K562 (cell line): ENCODE measurements around the gene CCDC70.

Experiments
- CBX2 ChIP-seq: fragments of 200-600 bp; sonication (generic); IDR thresholded peaks from one replicate; pipeline ENCODE4 v1.6.1; 2012; ENCODE audit warnings: mild to moderate bottlenecking, low read length, inconsistent platforms; ENCODE audit not compliant: insufficient read depth, poor library complexity, severe bottlenecking
- HDAC1 ChIP-seq, 2 experiments: fragments of 450-650 bp; IDR thresholded peaks; 2 replicates each; pipeline ENCODE4 v1.6.1; 2016 to 2017; ENCODE audit warnings: inconsistent platforms in 1 of 2, mild to moderate bottlenecking in 1 of 2, moderate library complexity in 1 of 2
- JUN ChIP-seq, 2 experiments: sonication (generic) in 1 of 2; formaldehyde crosslinking in 1 of 2; IDR thresholded peaks; 2 replicates each; pipeline versions ENCODE4 v1.6.1 to v1.8.0; 2012 to 2022; ENCODE audit warnings: borderline replicate concordance in 2 of 2, mild to moderate bottlenecking in 2 of 2, improper control_type of control experiment in 1 of 2, low read depth in 1 of 2, low read length in 1 of 2, missing genetic modification reagents in 1 of 2
- MTA3 ChIP-seq: fragments of 450-650 bp; formaldehyde crosslinking; IDR thresholded peaks from 2 replicates; pipeline ENCODE4 v1.6.1; 2017; ENCODE audit warnings: mild to moderate bottlenecking, borderline replicate concordance
- MYC ChIP-seq, 2 experiments: fragments of 250-450 bp in 1 of 2; sonication (Bioruptor Pico) in 1 of 2; IDR thresholded peaks; 2 replicates each; pipeline versions ENCODE4 v1.5.1 to v1.6.1; 2012 to 2021; ENCODE audit warnings: low read depth in 2 of 2, borderline replicate concordance in 1 of 2, improper control_type of control experiment in 1 of 2, low read length in 1 of 2, mild to moderate bottlenecking in 1 of 2, moderate library complexity in 1 of 2
- POLR2A ChIP-seq: fragments of 450-650 bp; conservative IDR thresholded peaks from 2 replicates; pipeline ENCODE4 v1.6.1; 2016
- POLR2AphosphoS5 ChIP-seq: IDR thresholded peaks from 2 replicates; pipeline ENCODE4 v1.6.1; 2011; ENCODE audit warnings: mild to moderate bottlenecking, low read depth, low read length, moderate library complexity; ENCODE audit not compliant: control insufficient read depth, insufficient read depth
- ZBTB7A ChIP-seq: IDR thresholded peaks from 2 replicates; pipeline ENCODE4 v1.6.1; 2011; ENCODE audit warnings: low read depth, mild to moderate bottlenecking, low read length, moderate library complexity, borderline replicate concordance; ENCODE audit not compliant: control insufficient read depth
- TF ChIP-seq, protein P1 (sequence below): fragments of 450-650 bp; IDR thresholded peaks from 2 replicates; pipeline ENCODE4 v1.6.1; 2016; ENCODE audit warnings: borderline replicate concordance
- TF ChIP-seq, protein P2 (sequence below), 2 experiments: fragments of 450-650 bp; formaldehyde crosslinking in 1 of 2; IDR thresholded peaks; 2 replicates each; pipeline versions ENCODE4 v1.4.0 to v1.6.1; 2014 to 2020; ENCODE audit warnings: mild to moderate bottlenecking in 2 of 2, borderline replicate concordance in 1 of 2, low read depth in 1 of 2

DNA sequence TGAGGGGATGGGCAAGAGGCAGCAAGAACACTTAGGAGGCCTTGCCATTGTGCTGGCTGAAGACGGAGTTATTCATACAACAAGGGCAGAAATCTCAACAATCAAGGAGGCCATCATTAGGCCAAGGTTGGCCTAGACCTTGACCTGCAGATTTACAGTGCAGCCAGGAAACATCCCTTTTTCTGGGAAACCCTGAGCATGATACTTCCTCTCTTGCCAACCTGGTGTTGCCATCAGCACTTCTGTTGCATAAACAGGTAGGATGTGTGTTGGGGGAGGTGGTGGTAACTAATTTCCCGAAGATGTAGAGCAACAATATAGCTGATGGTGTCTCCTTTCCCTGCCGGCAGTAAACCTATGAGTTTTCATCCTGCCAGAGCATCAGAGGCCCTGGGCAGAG lies 24.8 kb upstream of the CCDC70 start:
- TF ChIP-seq MYC (IDR thresholded peaks at IDR 0.05; ENCODE audit: low read depth, low read length) (no peak), MYC (CRISPR knock-in tag; IDR thresholded peaks at IDR 0.05; ENCODE audit: borderline replicate concordance, low read depth) (no peak), ZBTB7A (no peak), HDAC1 (IDR thresholded peaks at IDR 0.05) (no peak), MTA3 (no peak), POLR2A (no peak), JUN (IDR thresholded peaks at IDR 0.05; ENCODE audit: borderline replicate concordance, low read depth, low read length) (no peak), JUN (CRISPR knock-in tag; IDR thresholded peaks at IDR 0.05; ENCODE audit: borderline replicate concordance) (no peak), CBX2 (no peak), POLR2AphosphoS5 (no peak)
- TF ChIP-seq, protein P1, sequence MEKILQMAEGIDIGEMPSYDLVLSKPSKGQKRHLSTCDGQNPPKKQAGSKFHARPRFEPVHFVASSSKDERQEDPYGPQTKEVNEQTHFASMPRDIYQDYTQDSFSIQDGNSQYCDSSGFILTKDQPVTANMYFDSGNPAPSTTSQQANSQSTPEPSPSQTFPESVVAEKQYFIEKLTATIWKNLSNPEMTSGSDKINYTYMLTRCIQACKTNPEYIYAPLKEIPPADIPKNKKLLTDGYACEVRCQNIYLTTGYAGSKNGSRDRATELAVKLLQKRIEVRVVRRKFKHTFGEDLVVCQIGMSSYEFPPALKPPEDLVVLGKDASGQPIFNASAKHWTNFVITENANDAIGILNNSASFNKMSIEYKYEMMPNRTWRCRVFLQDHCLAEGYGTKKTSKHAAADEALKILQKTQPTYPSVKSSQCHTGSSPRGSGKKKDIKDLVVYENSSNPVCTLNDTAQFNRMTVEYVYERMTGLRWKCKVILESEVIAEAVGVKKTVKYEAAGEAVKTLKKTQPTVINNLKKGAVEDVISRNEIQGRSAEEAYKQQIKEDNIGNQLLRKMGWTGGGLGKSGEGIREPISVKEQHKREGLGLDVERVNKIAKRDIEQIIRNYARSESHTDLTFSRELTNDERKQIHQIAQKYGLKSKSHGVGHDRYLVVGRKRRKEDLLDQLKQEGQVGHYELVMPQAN = no peak
- TF ChIP-seq, protein P2, sequence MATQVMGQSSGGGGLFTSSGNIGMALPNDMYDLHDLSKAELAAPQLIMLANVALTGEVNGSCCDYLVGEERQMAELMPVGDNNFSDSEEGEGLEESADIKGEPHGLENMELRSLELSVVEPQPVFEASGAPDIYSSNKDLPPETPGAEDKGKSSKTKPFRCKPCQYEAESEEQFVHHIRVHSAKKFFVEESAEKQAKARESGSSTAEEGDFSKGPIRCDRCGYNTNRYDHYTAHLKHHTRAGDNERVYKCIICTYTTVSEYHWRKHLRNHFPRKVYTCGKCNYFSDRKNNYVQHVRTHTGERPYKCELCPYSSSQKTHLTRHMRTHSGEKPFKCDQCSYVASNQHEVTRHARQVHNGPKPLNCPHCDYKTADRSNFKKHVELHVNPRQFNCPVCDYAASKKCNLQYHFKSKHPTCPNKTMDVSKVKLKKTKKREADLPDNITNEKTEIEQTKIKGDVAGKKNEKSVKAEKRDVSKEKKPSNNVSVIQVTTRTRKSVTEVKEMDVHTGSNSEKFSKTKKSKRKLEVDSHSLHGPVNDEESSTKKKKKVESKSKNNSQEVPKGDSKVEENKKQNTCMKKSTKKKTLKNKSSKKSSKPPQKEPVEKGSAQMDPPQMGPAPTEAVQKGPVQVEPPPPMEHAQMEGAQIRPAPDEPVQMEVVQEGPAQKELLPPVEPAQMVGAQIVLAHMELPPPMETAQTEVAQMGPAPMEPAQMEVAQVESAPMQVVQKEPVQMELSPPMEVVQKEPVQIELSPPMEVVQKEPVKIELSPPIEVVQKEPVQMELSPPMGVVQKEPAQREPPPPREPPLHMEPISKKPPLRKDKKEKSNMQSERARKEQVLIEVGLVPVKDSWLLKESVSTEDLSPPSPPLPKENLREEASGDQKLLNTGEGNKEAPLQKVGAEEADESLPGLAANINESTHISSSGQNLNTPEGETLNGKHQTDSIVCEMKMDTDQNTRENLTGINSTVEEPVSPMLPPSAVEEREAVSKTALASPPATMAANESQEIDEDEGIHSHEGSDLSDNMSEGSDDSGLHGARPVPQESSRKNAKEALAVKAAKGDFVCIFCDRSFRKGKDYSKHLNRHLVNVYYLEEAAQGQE (IDR thresholded peaks at IDR 0.05; ENCODE audit: borderline replicate concordance) = no peak
- TF ChIP-seq, protein P2 (CRISPR knock-in tag; IDR thresholded peaks at IDR 0.05; ENCODE audit: low read depth) = no peak
